ENCODE results near the gene INSYN2B. TPM values are rescaled to one million over a fixed set of nuclear protein-coding genes. Genes with fewer than 3 reads are reported as not detected.

The INSYN2B gene
- total and polyA plus RNA-seq, 2 experiments from 2014 or later: 1.5 TPM; not detected in 1

DNA sequence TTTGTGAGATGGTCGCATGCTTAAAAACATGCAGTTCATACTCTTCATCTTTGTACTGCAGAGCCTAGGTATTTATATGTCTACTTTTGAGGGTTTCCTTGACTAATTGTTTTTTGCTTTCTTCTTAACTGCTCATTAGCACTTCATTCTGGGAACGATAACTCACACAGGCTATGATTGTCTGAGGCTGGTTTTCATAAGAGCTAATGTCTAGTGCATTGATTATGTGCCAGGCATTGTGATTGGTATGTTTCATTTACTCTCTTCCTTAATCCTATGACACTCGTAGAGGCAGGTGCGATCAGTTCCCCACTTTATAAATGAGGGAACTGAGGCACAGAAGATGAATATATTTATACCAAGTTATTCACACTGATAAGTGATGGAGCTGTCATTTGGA is 93.6 kb downstream of the INSYN2B start:
- no peaks in the 10 kb centered on the region for H3K9me3 ChIP-seq (ENCODE audit: low read depth)
- H3K9me2 ChIP-seq (replicated peaks; ENCODE audit: insufficient read depth): no peaks in the 10 kb centered on the region
- H3K4me3 ChIP-seq: no peak overlapping the region
- peaks cover 2% of the 10 kb centered on the region for H3K27me3 ChIP-seq
- no peak overlapping the region for H3K27ac ChIP-seq
- H2AFZ ChIP-seq: no peak overlapping the region
- H3K4me2 ChIP-seq: no peak overlapping the region
- no peaks in the 10 kb centered on the region for H4K20me1 ChIP-seq (ENCODE audit: insufficient read depth, poor library complexity, severe bottlenecking)
- no peaks in the 10 kb centered on the region for H3K36me3 ChIP-seq (replicated peaks; ENCODE audit: insufficient read depth, low read depth)
- DNase-seq (ENCODE audit: low spot score): no peak
- H3K79me2 ChIP-seq: no peaks in the 10 kb centered on the region
- TF ChIP-seq EZH2phosphoT487 (IDR thresholded peaks at IDR 0.05; ENCODE audit: low read depth, severe bottlenecking, unreplicated experiment): no peak
- TF ChIP-seq, protein P1, sequence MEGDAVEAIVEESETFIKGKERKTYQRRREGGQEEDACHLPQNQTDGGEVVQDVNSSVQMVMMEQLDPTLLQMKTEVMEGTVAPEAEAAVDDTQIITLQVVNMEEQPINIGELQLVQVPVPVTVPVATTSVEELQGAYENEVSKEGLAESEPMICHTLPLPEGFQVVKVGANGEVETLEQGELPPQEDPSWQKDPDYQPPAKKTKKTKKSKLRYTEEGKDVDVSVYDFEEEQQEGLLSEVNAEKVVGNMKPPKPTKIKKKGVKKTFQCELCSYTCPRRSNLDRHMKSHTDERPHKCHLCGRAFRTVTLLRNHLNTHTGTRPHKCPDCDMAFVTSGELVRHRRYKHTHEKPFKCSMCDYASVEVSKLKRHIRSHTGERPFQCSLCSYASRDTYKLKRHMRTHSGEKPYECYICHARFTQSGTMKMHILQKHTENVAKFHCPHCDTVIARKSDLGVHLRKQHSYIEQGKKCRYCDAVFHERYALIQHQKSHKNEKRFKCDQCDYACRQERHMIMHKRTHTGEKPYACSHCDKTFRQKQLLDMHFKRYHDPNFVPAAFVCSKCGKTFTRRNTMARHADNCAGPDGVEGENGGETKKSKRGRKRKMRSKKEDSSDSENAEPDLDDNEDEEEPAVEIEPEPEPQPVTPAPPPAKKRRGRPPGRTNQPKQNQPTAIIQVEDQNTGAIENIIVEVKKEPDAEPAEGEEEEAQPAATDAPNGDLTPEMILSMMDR (IDR thresholded peaks at IDR 0.05; ENCODE audit: poor library complexity): no peak
- TF ChIP-seq EZH2 (IDR thresholded peaks at IDR 0.05; ENCODE audit: borderline replicate concordance): no peak
- no peaks in the 10 kb centered on the region for H3K4me1 ChIP-seq (ENCODE audit: insufficient read depth)
- WGBS (ENCODE audit: low lambda C conversion rate, missing lambda C conversion rate): 94% methylated on average over 4 of the region's 4 CpGs

DNA sequence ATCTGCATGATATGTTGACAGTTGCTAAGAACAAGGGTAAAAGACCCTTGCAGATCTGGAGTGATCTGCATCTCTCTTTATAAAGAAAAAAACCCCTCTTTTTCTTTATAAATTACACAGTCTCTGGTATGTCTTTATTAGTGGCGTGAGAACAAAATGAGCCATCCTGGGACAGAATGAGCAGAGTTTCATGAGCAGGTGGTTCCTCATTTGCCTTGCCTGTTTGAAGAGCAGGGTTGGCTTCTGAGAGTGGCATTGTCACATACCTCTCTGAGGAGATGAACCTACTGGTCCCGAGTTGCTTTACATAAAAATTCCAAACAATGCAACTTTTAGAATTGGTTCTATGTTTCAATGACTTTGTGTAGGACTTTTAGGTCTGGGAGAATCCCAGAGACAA is 94.3 kb downstream of the INSYN2B start:
- H3K36me3 ChIP-seq (replicated peaks; ENCODE audit: insufficient read depth, low read depth): no peaks in the 10 kb centered on the region
- H3K9me2 ChIP-seq (replicated peaks; ENCODE audit: insufficient read depth): no peaks in the 10 kb centered on the region
- no peaks in the 10 kb centered on the region for H4K20me1 ChIP-seq (ENCODE audit: insufficient read depth, poor library complexity, severe bottlenecking)
- no peaks in the 10 kb centered on the region for H3K79me2 ChIP-seq
- no peak for DNase-seq (ENCODE audit: low spot score)
- no peak overlapping the region for H3K4me2 ChIP-seq
- WGBS (ENCODE audit: low lambda C conversion rate, missing lambda C conversion rate): 88% methylated on average over 2 of the region's 2 CpGs
- no peak overlapping the region for H3K4me3 ChIP-seq
- H3K9me3 ChIP-seq (ENCODE audit: low read depth): no peaks in the 10 kb centered on the region
- no peaks in the 10 kb centered on the region for H3K4me1 ChIP-seq (ENCODE audit: insufficient read depth)
- TF ChIP-seq EZH2 (IDR thresholded peaks at IDR 0.05; ENCODE audit: borderline replicate concordance): no peak
- no peak overlapping the region for H3K27ac ChIP-seq
- H3K27me3 ChIP-seq: peaks cover 2% of the 10 kb centered on the region
- no peak overlapping the region for H2AFZ ChIP-seq

DNA sequence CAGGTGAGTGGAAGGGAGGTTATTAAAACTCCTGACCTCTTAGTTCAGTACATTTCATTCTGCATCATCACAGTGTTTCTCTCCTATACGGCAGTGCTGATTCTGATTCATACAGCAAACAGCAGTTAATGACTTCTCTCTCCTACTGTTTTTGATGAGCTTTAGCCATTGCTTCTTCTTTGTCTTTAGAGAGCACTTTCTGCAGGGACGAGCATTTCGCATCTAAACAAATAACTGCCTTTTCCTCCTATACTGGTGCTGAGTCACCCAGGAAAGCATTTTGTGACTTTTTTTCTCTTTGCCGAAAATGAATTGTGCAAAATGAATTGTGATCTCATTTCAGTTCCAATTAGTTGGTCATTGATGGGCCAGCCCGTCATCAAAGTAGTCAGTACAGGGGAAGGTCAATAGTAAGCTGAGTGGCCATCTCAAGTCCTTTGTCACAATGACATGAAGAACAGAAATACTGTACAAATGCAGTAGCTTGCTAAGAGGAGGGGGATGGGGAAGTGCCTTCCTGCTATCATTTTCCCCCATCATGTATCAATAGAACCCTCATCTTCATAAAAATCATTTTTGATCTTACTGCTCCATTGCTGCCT is 98.5 kb downstream of the INSYN2B start:
- no peak for DNase-seq (ENCODE audit: low spot score)
- H3K9me3 ChIP-seq (ENCODE audit: low read depth): no peaks in the 10 kb centered on the region
- H3K27me3 ChIP-seq: peaks cover 2% of the 10 kb centered on the region
- no peaks in the 10 kb centered on the region for H4K20me1 ChIP-seq (ENCODE audit: insufficient read depth, poor library complexity, severe bottlenecking)
- no peaks in the 10 kb centered on the region for H3K9me2 ChIP-seq (replicated peaks; ENCODE audit: insufficient read depth)
- TF ChIP-seq, protein P1 (IDR thresholded peaks at IDR 0.05; ENCODE audit: poor library complexity): no peak
- no peak for TF ChIP-seq EZH2 (IDR thresholded peaks at IDR 0.05; ENCODE audit: borderline replicate concordance)
- no peaks in the 10 kb centered on the region for H3K36me3 ChIP-seq (replicated peaks; ENCODE audit: insufficient read depth, low read depth)
- no peak overlapping the region for H2AFZ ChIP-seq
- no peaks in the 10 kb centered on the region for H3K79me2 ChIP-seq
- H3K4me2 ChIP-seq: no peak overlapping the region
- no peak overlapping the region for H3K4me3 ChIP-seq
- H3K27ac ChIP-seq: no peak overlapping the region
- 87% methylated on average over 5 of the region's 5 CpGs for WGBS (ENCODE audit: low lambda C conversion rate, missing lambda C conversion rate)
- H3K4me1 ChIP-seq (ENCODE audit: insufficient read depth): no peaks in the 10 kb centered on the region

DNA sequence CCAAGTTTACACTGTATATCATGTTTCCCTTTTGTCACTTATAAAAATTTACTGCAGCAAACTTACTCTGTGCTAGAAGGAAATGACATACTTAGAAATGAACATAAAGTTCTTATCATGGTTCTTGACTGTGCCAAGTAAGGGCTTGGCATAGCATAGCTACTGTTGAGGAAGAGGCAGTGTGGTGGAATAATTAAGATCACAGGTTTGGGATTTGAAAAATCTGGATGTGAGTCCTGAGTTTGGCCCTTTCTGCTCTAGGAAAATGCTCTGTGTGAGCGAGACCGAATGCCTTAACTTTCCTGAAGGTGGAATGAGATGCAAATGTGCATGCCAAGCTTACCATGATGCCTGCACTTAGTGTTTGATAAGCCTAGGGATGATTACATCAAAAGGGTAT is 99.5 kb downstream of the INSYN2B start:
- 88% methylated on average over 2 of the region's 2 CpGs for WGBS (ENCODE audit: low lambda C conversion rate, missing lambda C conversion rate)
- TF ChIP-seq, protein P1 (IDR thresholded peaks at IDR 0.05; ENCODE audit: poor library complexity): no peak
- TF ChIP-seq EZH2 (IDR thresholded peaks at IDR 0.05; ENCODE audit: borderline replicate concordance) (no peak), EZH2phosphoT487 (IDR thresholded peaks at IDR 0.05; ENCODE audit: low read depth, severe bottlenecking, unreplicated experiment) (no peak)

More for the DNA sequence above, 99.5 kb downstream of the INSYN2B start:
- Histone ChIP-seq H3K4me1 (ENCODE audit: insufficient read depth) (no peaks in the 10 kb centered on the region), H3K9me2 (replicated peaks; ENCODE audit: insufficient read depth) (no peaks in the 10 kb centered on the region), H3K27ac (no peak overlapping the region), H3K27me3 (peaks cover under 1% of the 10 kb centered on the region), H2AFZ (no peak overlapping the region), H3K36me3 (replicated peaks; ENCODE audit: insufficient read depth, low read depth) (no peaks in the 10 kb centered on the region), H3K4me2 (no peak overlapping the region), H3K79me2 (no peaks in the 10 kb centered on the region), H3K9me3 (ENCODE audit: low read depth) (no peaks in the 10 kb centered on the region), H4K20me1 (ENCODE audit: insufficient read depth, poor library complexity, severe bottlenecking) (no peaks in the 10 kb centered on the region), H3K4me3 (no peak overlapping the region)
- DNase-seq (ENCODE audit: low spot score): no peak

Data from hepatocyte (in vitro differentiated cells).